Testis (tissue), 3 donors: ENCODE measurements around the gene PLXDC2. TPM values are rescaled to one million over a fixed set of nuclear protein-coding genes. Genes with fewer than 3 reads are reported as not detected.

Experiments
- DNase-seq: peaks from one replicate; pipeline ENCODE4 v3.0.0-alpha.2; 2019
- H3K27ac ChIP-seq, 2 donors: fragments of 200-600 bp; sonication (generic); one replicate each; pipeline ENCODE4 v1.5.1; 2019
- H3K27me3 ChIP-seq: fragments of 200-600 bp; sonication (generic); one replicate; pipeline ENCODE4 v1.5.1; 2019
- H3K36me3 ChIP-seq: fragments of 200-600 bp; sonication (generic); one replicate; pipeline ENCODE4 v1.5.1; 2017; ENCODE audit warnings: low read depth; ENCODE audit errors: missing control alignments
- H3K4me1 ChIP-seq: fragments of 200-600 bp; sonication (generic); one replicate; pipeline ENCODE4 v1.5.1; 2019
- H3K4me3 ChIP-seq, 2 donors: fragments of 200-600 bp; sonication (generic); one replicate each; pipeline ENCODE4 v1.5.1; 2017 to 2019
- H3K9me3 ChIP-seq: fragments of 200-600 bp; sonication (generic); one replicate; pipeline ENCODE4 v1.5.1; 2017
- POLR2A ChIP-seq: fragments of 450-650 bp; IDR thresholded peaks from one replicate; pipeline ENCODE4 v1.6.1; 2017; ENCODE audit warnings: antibody characterized with exemption, mild to moderate bottlenecking, moderate library complexity
- WGBS, 2 donors: methylation state at CpG; one replicate each; pipeline ENCODE4 v1.1.5; 2018; 5-methylcytosine and 5-hydroxymethylcytosine counted together
- intact Hi-C: fragments of 100-400 bp; cut with DNase I; formaldehyde crosslinking; loops from one replicate; pipeline ENCODE4 v1.15.1; 2023; ENCODE audit warnings: low total_unique reads
- polyA plus RNA-seq: library from polyadenylated mRNA; stranded (reverse); fragments of 350-450 nt; fragmentation: Illumina TruSeq; extraction: RNeasy Lipid Tissue Mini Kit (QIAGEN cat#74804); gene quantifications from one replicate; pipeline ENCODE4 v1.2.3, GENCODE V29; 2014; ENCODE audit warnings: low read depth, low replicate concordance; ENCODE audit not compliant: insufficient read depth
- total RNA-seq, 2 donors: library from RNA; depleted of rRNA; stranded (reverse); fragments of >200 nt; gene quantifications; one replicate each; pipeline ENCODE4 v1.2.3, GENCODE V29; 2016
- TF ChIP-seq, protein P1 (sequence below), 3 experiments: fragments of 450-650 bp in 2 of 3; fragments of 200-600 bp in 1 of 3; sonication (generic) in 1 of 3; IDR thresholded peaks; one replicate each; pipeline ENCODE4 v1.5.1; 2016 to 2019; ENCODE audit warnings: antibody characterized with exemption in 3 of 3, mild to moderate bottlenecking in 2 of 3, moderate library complexity in 1 of 3

Gene PLXDC2
- total and polyA plus RNA-seq, 3 donors from 2014 or later: 27.5 to 81.7 (median 53.6) TPM

DNA sequence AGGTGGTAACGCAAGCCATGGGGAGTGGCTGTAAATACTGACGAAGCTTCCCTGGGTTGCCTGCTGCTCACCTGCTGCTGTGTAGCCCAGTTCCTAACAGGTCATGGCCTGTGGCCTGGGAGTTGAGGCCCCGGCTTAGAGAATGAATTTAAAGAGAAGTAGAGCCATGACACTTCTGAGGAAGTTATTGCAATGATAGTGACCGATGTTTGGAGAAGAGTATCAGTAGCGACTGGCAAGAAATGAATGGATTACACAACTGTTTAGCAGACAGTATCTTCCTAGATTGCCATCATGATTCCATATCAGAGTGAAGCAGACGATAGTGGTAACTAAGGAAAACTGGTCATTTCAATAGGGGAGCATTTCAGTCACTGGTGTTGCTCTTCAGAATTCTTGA, 249.6 kb downstream of the PLXDC2 start:
- 92 to 96% methylated on average over 5 to 6 of the region's 6 CpGs for WGBS, 2 donors
- TF ChIP-seq, protein P1, sequence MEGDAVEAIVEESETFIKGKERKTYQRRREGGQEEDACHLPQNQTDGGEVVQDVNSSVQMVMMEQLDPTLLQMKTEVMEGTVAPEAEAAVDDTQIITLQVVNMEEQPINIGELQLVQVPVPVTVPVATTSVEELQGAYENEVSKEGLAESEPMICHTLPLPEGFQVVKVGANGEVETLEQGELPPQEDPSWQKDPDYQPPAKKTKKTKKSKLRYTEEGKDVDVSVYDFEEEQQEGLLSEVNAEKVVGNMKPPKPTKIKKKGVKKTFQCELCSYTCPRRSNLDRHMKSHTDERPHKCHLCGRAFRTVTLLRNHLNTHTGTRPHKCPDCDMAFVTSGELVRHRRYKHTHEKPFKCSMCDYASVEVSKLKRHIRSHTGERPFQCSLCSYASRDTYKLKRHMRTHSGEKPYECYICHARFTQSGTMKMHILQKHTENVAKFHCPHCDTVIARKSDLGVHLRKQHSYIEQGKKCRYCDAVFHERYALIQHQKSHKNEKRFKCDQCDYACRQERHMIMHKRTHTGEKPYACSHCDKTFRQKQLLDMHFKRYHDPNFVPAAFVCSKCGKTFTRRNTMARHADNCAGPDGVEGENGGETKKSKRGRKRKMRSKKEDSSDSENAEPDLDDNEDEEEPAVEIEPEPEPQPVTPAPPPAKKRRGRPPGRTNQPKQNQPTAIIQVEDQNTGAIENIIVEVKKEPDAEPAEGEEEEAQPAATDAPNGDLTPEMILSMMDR (IDR thresholded peaks at IDR 0.05): no peak
- no peak for TF ChIP-seq POLR2A
- Histone ChIP-seq H3K36me3 (no peaks in the 10 kb centered on the region), H3K4me3 (no peak overlapping the region), H3K27me3 (no peaks in the 10 kb centered on the region), H3K9me3 (no peaks in the 10 kb centered on the region), H3K4me1 (no peaks in the 10 kb centered on the region), H3K27ac (no peak overlapping the region)
- intact Hi-C loops: no loop called here
- no peak for DNase-seq

DNA sequence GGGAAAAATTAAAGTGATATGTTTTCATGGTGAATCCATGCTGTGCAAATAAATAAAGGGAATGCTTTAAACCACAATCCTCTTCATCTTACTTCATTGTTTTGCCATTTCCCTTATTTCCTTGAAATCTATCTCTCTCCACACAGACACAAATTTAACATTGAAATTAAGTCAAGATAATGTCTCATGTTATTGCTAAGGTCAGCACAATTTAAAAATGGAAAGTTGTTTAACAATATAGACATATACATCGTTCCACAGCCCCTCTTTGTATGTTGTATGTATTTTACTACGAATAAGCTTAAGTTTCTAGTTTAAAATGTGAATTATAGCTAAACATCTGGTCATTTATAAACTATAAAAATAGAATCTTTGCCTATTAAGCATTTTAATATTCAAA, 256.9 kb downstream of the PLXDC2 start:
- no peak for DNase-seq
- intact Hi-C loops: no loop called here
- Histone ChIP-seq H3K27ac (no peak overlapping the region), H3K4me3 (no peak overlapping the region), H3K36me3 (no peaks in the 10 kb centered on the region), H3K27me3 (no peaks in the 10 kb centered on the region), H3K4me1 (no peaks in the 10 kb centered on the region), H3K9me3 (no peaks in the 10 kb centered on the region)
- no peak for TF ChIP-seq POLR2A
- TF ChIP-seq, protein P1 (IDR thresholded peaks at IDR 0.05): no peak
- WGBS, 2 donors: 90 to 94% methylated on average over 2 of the region's 2 CpGs

DNA sequence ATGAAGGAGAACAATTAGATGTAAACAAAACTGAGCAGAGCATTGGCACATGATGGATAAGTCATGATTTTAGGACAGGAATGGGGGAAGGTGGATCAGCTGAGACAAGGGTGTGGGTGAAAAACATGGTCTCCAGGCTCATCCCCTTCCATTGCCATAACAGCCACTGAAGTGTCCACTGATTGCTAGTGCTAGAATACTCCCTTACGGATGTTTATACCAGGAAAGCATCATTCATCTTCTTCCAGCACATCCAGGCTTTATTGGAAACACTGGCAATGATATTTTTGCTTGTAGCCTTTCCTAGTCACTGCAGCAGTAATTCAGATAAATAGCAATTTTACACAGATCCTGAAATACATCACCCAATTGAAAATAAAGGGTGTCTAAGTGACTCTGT, 259.5 kb downstream of the PLXDC2 start:
- DNase-seq: no peak
- Histone ChIP-seq H3K27me3 (no peaks in the 10 kb centered on the region), H3K4me3 (no peak overlapping the region), H3K36me3 (no peaks in the 10 kb centered on the region), H3K27ac (no peak overlapping the region), H3K9me3 (no peaks in the 10 kb centered on the region), H3K4me1 (no peaks in the 10 kb centered on the region)
- intact Hi-C loops: no loop called here
- TF ChIP-seq, protein P1 (IDR thresholded peaks at IDR 0.05): no peak
- no peak for TF ChIP-seq POLR2A
- WGBS, 2 donors: 100% methylated on average over 1 of the region's 1 CpG

DNA sequence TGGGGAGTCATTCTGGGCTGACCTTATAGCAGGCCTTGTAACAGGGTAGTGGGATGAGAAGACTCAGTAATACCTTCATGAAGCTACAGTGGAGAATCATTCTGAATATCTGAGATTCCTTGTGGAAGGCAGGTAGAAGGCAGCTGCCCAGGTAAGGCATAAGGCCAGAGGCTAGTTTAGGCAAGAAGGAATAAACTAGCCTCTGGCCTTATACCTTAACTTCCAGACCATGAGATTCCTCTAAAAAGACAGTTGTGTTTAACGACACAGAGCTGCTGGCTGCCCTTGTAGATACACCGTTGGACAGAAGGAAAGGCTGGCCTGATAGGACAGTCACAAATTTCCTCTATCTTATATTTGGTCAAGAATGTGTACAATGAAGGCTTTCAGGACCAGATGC, 268.2 kb downstream of the PLXDC2 start:
- intact Hi-C loops: no loop called here
- H3K4me1 ChIP-seq: peaks cover 10% of the 10 kb centered on the region
- H3K27ac ChIP-seq: no peak overlapping the region
- H3K4me3 ChIP-seq: no peak overlapping the region
- DNase-seq: no peak
- no peaks in the 10 kb centered on the region for H3K9me3 ChIP-seq
- no peaks in the 10 kb centered on the region for H3K27me3 ChIP-seq
- 44 to 57% methylated on average over 2 of the region's 2 CpGs for WGBS, 2 donors
- no peaks in the 10 kb centered on the region for H3K36me3 ChIP-seq
- TF ChIP-seq, protein P1 (IDR thresholded peaks at IDR 0.05): no peak
- TF ChIP-seq POLR2A: no peak

DNA sequence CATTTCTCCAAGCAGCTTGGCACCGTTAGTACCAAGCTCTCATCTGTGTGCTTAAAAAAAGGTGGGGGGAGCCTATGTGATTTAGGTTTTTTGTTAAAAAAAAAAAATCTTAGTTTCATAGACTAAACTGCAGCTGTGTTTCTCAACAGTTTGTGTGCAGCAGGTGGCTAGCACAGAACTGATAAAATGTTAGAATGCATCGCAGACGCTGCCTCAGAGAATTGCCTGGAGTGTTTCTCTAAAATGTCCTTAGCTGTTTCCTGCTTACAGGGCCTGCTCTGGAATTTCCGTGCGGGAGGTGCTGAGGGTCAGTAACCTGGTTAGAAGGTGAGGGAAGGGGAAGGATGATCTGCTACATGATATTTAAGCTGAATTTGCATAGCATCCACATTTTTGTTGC, 268.9 kb downstream of the PLXDC2 start:
- H3K27ac ChIP-seq: no peak overlapping the region
- no peaks in the 10 kb centered on the region for H3K27me3 ChIP-seq
- peak; percentile 24 for DNase-seq
- intact Hi-C loops: no loop called here
- no peaks in the 10 kb centered on the region for H3K9me3 ChIP-seq
- 43 to 44% methylated on average over 5 of the region's 5 CpGs for WGBS, 2 donors
- H3K36me3 ChIP-seq: no peaks in the 10 kb centered on the region
- H3K4me3 ChIP-seq: no peak overlapping the region
- peaks cover 10% of the 10 kb centered on the region for H3K4me1 ChIP-seq
- no peak for TF ChIP-seq POLR2A
- TF ChIP-seq, protein P1 (IDR thresholded peaks at IDR 0.05): no peak
